HCT116 (cell line): Measurements from ENCODE around the gene MAPRE3. TPM values are rescaled to one million over a fixed set of nuclear protein-coding genes. Genes with fewer than 3 reads are reported as not detected.

ENCODE experiments used
- ATAC-seq: fragments of 200-7000 bp; cut with Tn5 transposase; 2 replicates; pipeline ENCODE4 v1.9.1; 2020; ENCODE audit warnings: mild to moderate bottlenecking, moderate library complexity
- BruUV-seq: library from RNA; stranded (reverse); fragments of 400-500 nt; replicated peaks from 2 replicates; lab custom pipeline; 2021; lab: Mats Ljungman, UMichigan
- CTCF ChIA-PET: fragments of 300-600 bp; sonication (Branson Sonifier 250); formaldehyde crosslinking; loops from one replicate; lab custom pipeline; 2021; ENCODE audit warnings: antibody characterized with exemption; lab: Charles Lee
- POLR2A ChIA-PET: fragments of 300-600, 350-600 bp; sonication (Branson Sonifier 250); formaldehyde crosslinking; loops from one replicate; lab custom pipeline; 2021; ENCODE audit warnings: antibody characterized with exemption; lab: Charles Lee
- RAD21 ChIA-PET, 2 experiments: fragments of 300-600 bp; sonication (Branson Sonifier 250); formaldehyde crosslinking; loops; one replicate each; lab custom pipeline; 2023; ENCODE audit warnings: low total read pairs in 2 of 2; ENCODE audit not compliant: uncharacterized antibody in 2 of 2, unreplicated experiment in 2 of 2, low non-redundant PET in 1 of 2; lab: Charles Lee
- DNase-seq: peaks from one replicate; pipeline ENCODE4 v3.0.0-alpha.2; 2010; ENCODE audit warnings: low read depth, low spot score
- H2AFZ ChIP-seq: fragments of 200-600 bp; shearing (Covaris generic), sonication (generic); 2 replicates; pipeline ENCODE4 v1.6.1; 2017; ENCODE audit warnings: low read depth, mixed run types, mixed read lengths, antibody characterized with exemption, low read length; ENCODE audit not compliant: poor library complexity, severe bottlenecking
- H3K27ac ChIP-seq: 2 replicates; pipeline ENCODE4 v1.5.1; 2012; ENCODE audit warnings: low read depth, low read length
- H3K27me3 ChIP-seq: fragments of 200-600 bp; sonication (generic); 2 replicates; pipeline ENCODE4 v1.6.1; 2016; ENCODE audit warnings: mixed run types, low read length, mixed read lengths; ENCODE audit not compliant: insufficient read depth
- H3K36me3 ChIP-seq, 2 experiments: fragments of 200-500 bp in 1 of 2; fragments of 200-600 bp in 1 of 2; sonication (Bioruptor generic) in 1 of 2; sonication (generic) in 1 of 2; 2 replicates each; pipeline versions ENCODE4 v1.5.1 to v1.6.1; 2014 to 2016; ENCODE audit warnings: low read length in 2 of 2, inconsistent platforms in 1 of 2, mixed read lengths in 1 of 2, mixed run types in 1 of 2; ENCODE audit not compliant: insufficient read depth in 2 of 2, control insufficient read depth in 1 of 2
- H3K4me1 ChIP-seq, 2 experiments: fragments of 200-600 bp in 1 of 2; sonication (generic) in 1 of 2; 2 replicates each; pipeline versions ENCODE4 v1.5.1 to v1.6.1; 2012 to 2017; ENCODE audit warnings: low read length in 2 of 2, inconsistent platforms in 1 of 2, mild to moderate bottlenecking in 1 of 2, mixed read lengths in 1 of 2, mixed run types in 1 of 2, moderate library complexity in 1 of 2; ENCODE audit not compliant: insufficient read depth in 2 of 2, control insufficient read depth in 1 of 2
- H3K4me2 ChIP-seq: fragments of 200-600 bp; sonication (generic); 2 replicates; pipeline ENCODE4 v1.6.1; 2017; ENCODE audit warnings: mixed run types, low read length, mixed read lengths
- H3K4me3 ChIP-seq, 2 experiments: fragments of 200-600 bp in 1 of 2; sonication (generic) in 1 of 2; replicated peaks in 1 of 2; 2 replicates each; pipeline ENCODE4 v1.5.1; 2011 to 2016; ENCODE audit warnings: low read length in 2 of 2, control low read depth in 1 of 2, low read depth in 1 of 2, mild to moderate bottlenecking in 1 of 2, mixed read lengths in 1 of 2, mixed run types in 1 of 2
- H3K79me2 ChIP-seq: fragments of 200-600 bp; sonication (generic); 2 replicates; pipeline ENCODE4 v1.6.1; 2017; ENCODE audit warnings: mild to moderate bottlenecking, mixed run types, low read length, moderate library complexity, mixed read lengths; ENCODE audit not compliant: insufficient read depth
- H3K9ac ChIP-seq: fragments of 200-600 bp; sonication (generic); 2 replicates; pipeline ENCODE4 v1.6.1; 2016; ENCODE audit warnings: low read length, mixed read lengths
- H3K9me2 ChIP-seq: fragments of 200-600 bp; sonication (generic), shearing (Covaris generic); 2 replicates; pipeline ENCODE4 v1.6.1; 2017; ENCODE audit warnings: mixed run types, mild to moderate bottlenecking, moderate library complexity; ENCODE audit not compliant: insufficient read depth
- H3K9me3 ChIP-seq, 2 experiments: fragments of 200-500 bp in 1 of 2; fragments of 200-600 bp in 1 of 2; sonication (Bioruptor generic) in 1 of 2; sonication (generic) in 1 of 2; 2 replicates each; pipeline ENCODE4 v1.6.1; 2014 to 2017; ENCODE audit warnings: low read length in 2 of 2, mixed read lengths in 2 of 2, inconsistent platforms in 1 of 2, low read depth in 1 of 2, mild to moderate bottlenecking in 1 of 2, mixed run types in 1 of 2, moderate library complexity in 1 of 2; ENCODE audit not compliant: control insufficient read depth in 1 of 2, insufficient read depth in 1 of 2
- H4K20me1 ChIP-seq: fragments of 200-600 bp; sonication (generic), shearing (Covaris generic); 2 replicates; pipeline ENCODE4 v1.6.1; 2017; ENCODE audit warnings: mixed run types, mild to moderate bottlenecking, moderate library complexity; ENCODE audit not compliant: insufficient read depth
- ATF3 ChIP-seq: IDR thresholded peaks from 2 replicates; pipeline ENCODE4 v1.6.1; 2012
- CEBPB ChIP-seq: IDR thresholded peaks from 2 replicates; pipeline ENCODE4 v1.6.1; 2012; ENCODE audit warnings: low read depth
- CTCF ChIP-seq, 3 experiments: fragments of 200-600 bp in 1 of 3; sonication (generic) in 1 of 3; IDR thresholded peaks in 2 of 3; conservative IDR thresholded peaks in 1 of 3; 2 replicates each; pipeline ENCODE4 v1.5.1; 2012 to 2017; ENCODE audit warnings: low read depth in 2 of 3, low read length in 2 of 3, antibody characterized with exemption in 1 of 3, borderline replicate concordance in 1 of 3, control low read depth in 1 of 3, mild to moderate bottlenecking in 1 of 3, mixed read lengths in 1 of 3, mixed run types in 1 of 3, moderate library complexity in 1 of 3; ENCODE audit not compliant: insufficient read depth in 1 of 3
- EGR1 ChIP-seq: IDR thresholded peaks from 2 replicates; pipeline ENCODE4 v1.6.1; 2012; ENCODE audit warnings: low read depth
- EZH2phosphoT487 ChIP-seq: fragments of 200-600 bp; IDR thresholded peaks from 2 replicates; pipeline ENCODE4 v1.6.1; 2018; ENCODE audit warnings: antibody characterized with exemption, borderline replicate concordance
- FOSL1 ChIP-seq: IDR thresholded peaks from 2 replicates; pipeline ENCODE4 v1.6.1; 2012; ENCODE audit warnings: low read depth
- JUND ChIP-seq: IDR thresholded peaks from 2 replicates; pipeline ENCODE4 v1.6.1; 2012
- MAX ChIP-seq: IDR thresholded peaks from 2 replicates; pipeline ENCODE4 v1.6.1; 2012
- POLR2A ChIP-seq: IDR thresholded peaks from 2 replicates; pipeline ENCODE4 v1.7.0; 2011; ENCODE audit warnings: borderline replicate concordance; ENCODE audit not compliant: insufficient read depth, insufficient read length; ENCODE audit errors: extremely low read depth
- POLR2AphosphoS5 ChIP-seq: IDR thresholded peaks from 2 replicates; pipeline ENCODE4 v1.6.1; 2011; ENCODE audit warnings: mild to moderate bottlenecking, low read depth, low read length, moderate library complexity
- RAD21 ChIP-seq: IDR thresholded peaks from 2 replicates; pipeline ENCODE4 v1.6.1; 2012; ENCODE audit warnings: low read depth, mild to moderate bottlenecking
- SIN3A ChIP-seq: IDR thresholded peaks from 2 replicates; pipeline ENCODE4 v1.6.1; 2012; ENCODE audit warnings: low read depth
- SP1 ChIP-seq: IDR thresholded peaks from 2 replicates; pipeline ENCODE4 v1.6.1; 2012; ENCODE audit warnings: low read depth
- SRF ChIP-seq: IDR thresholded peaks from 2 replicates; pipeline ENCODE4 v1.6.1; 2012; ENCODE audit warnings: low read depth
- TCF7L2 ChIP-seq: IDR thresholded peaks from 2 replicates; pipeline ENCODE4 v1.7.0; 2011; ENCODE audit warnings: borderline replicate concordance, inconsistent platforms; ENCODE audit not compliant: insufficient read depth, insufficient read length; ENCODE audit errors: extremely low read depth
- YY1 ChIP-seq: IDR thresholded peaks from 2 replicates; pipeline ENCODE4 v1.6.1; 2011; ENCODE audit warnings: low read length, low read depth, moderate library complexity, mild to moderate bottlenecking; ENCODE audit not compliant: insufficient replicate concordance; ENCODE audit errors: extremely low read depth
- ZFX ChIP-seq: fragments of 450-650 bp; IDR thresholded peaks from 2 replicates; pipeline ENCODE4 v1.6.1; 2017
- ZNF274 ChIP-seq: fragments of 200-500 bp; sonication (Bioruptor generic); IDR thresholded peaks from 2 replicates; pipeline ENCODE4 v1.6.1; 2014; ENCODE audit warnings: mild to moderate bottlenecking, low read depth, low read length, inconsistent platforms
- intact Hi-C: fragments of 100-400 bp; cut with micrococcal nuclease; formaldehyde crosslinking; loops from 2 replicates; pipeline ENCODE4 v1.10.0; 2022
- total RNA-seq: library from RNA; stranded (reverse); gene quantifications from one replicate; pipeline ENCODE4 v1.2.1, GENCODE V29; 2021; ENCODE audit not compliant: unreplicated experiment
- TF ChIP-seq, protein P1 (sequence below): IDR thresholded peaks from 2 replicates; pipeline ENCODE4 v1.6.1; 2011; ENCODE audit warnings: mild to moderate bottlenecking, low read length, moderate library complexity; ENCODE audit not compliant: insufficient replicate concordance; ENCODE audit errors: extremely low read depth
- TF ChIP-seq, protein P2 (sequence below): IDR thresholded peaks from 2 replicates; pipeline ENCODE4 v1.6.1; 2012; ENCODE audit warnings: low read depth

MAPRE3 gene
- total RNA-seq, 1 experiment from 2014 or later: 12.1 TPM

DNA sequence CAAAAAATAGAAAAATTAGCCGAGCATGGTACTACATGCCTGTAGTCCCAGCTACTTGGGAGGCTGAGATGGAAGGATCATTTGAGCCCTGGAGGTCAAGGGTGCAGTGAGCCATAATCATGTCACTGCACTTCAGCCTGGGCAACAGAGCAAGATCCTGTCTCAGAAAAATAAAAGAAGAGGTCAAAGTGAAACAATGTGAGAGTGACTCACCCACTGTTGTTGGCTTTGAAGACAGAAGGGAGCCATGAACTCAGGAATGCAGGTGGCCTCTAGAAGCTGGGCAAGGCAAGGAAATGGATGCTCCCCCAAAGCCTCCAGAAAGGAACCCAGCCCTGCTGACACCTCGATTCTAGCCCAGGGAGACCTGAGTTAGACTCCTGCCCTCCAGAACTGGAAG lies 58.6 kb downstream of the MAPRE3 start:
- Histone ChIP-seq H3K36me3 (peaks cover 2 to 8% of the 10 kb centered on the region in 2 experiments; a peak in 2 of 4 replicates), H3K9ac (no peak overlapping the region), H2AFZ (no peak overlapping the region), H3K9me2 (no peaks in the 10 kb centered on the region), H3K27ac (no peak overlapping the region), H4K20me1 (no peaks in the 10 kb centered on the region), H3K79me2 (peaks cover 57% of the 10 kb centered on the region), H3K27me3 (no peaks in the 10 kb centered on the region), H3K4me1 (peaks cover 5 to 35% of the 10 kb centered on the region in 2 experiments; a peak in 3 of 4 replicates), H3K4me3 (no peak overlapping the region), H3K9me3 (no peaks in the 10 kb centered on the region), H3K4me2 (peak overlapping the region; percentile 29)
- ChIA-PET RAD21 (no interaction called here), CTCF (no interaction called here), POLR2A (no interaction called here)
- ATAC-seq (no peak), DNase-seq (no peak)
- no peak for TF ChIP-seq POLR2A
- TF ChIP-seq CEBPB: no peak
- no peak for TF ChIP-seq ZNF274
- TF ChIP-seq EGR1: no peak
- TF ChIP-seq CTCF (IDR thresholded peaks at IDR 0.05 in 2 of 3, conservative IDR thresholded peaks at IDR 0.05 in 1 of 3; ENCODE audit: borderline replicate concordance in 1 of 3, insufficient read depth in 1 of 3, low read depth in 2 of 3, low read length in 2 of 3): no peak
- TF ChIP-seq MAX: no peak; the same call in 1 of the 2 replicates
- no peak for TF ChIP-seq TCF7L2
- TF ChIP-seq JUND: no peak
- TF ChIP-seq ATF3: no peak
- TF ChIP-seq, protein P1, sequence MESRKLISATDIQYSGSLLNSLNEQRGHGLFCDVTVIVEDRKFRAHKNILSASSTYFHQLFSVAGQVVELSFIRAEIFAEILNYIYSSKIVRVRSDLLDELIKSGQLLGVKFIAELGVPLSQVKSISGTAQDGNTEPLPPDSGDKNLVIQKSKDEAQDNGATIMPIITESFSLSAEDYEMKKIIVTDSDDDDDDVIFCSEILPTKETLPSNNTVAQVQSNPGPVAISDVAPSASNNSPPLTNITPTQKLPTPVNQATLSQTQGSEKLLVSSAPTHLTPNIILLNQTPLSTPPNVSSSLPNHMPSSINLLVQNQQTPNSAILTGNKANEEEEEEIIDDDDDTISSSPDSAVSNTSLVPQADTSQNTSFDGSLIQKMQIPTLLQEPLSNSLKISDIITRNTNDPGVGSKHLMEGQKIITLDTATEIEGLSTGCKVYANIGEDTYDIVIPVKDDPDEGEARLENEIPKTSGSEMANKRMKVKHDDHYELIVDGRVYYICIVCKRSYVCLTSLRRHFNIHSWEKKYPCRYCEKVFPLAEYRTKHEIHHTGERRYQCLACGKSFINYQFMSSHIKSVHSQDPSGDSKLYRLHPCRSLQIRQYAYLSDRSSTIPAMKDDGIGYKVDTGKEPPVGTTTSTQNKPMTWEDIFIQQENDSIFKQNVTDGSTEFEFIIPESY: no peak
- no peak for TF ChIP-seq SP1
- no peak for TF ChIP-seq SRF
- no peak for TF ChIP-seq SIN3A
- TF ChIP-seq EZH2phosphoT487: no peak
- no peak for TF ChIP-seq RAD21
- TF ChIP-seq ZFX: no peak
- TF ChIP-seq YY1: no peak
- no peak for TF ChIP-seq FOSL1
- TF ChIP-seq, protein P2, sequence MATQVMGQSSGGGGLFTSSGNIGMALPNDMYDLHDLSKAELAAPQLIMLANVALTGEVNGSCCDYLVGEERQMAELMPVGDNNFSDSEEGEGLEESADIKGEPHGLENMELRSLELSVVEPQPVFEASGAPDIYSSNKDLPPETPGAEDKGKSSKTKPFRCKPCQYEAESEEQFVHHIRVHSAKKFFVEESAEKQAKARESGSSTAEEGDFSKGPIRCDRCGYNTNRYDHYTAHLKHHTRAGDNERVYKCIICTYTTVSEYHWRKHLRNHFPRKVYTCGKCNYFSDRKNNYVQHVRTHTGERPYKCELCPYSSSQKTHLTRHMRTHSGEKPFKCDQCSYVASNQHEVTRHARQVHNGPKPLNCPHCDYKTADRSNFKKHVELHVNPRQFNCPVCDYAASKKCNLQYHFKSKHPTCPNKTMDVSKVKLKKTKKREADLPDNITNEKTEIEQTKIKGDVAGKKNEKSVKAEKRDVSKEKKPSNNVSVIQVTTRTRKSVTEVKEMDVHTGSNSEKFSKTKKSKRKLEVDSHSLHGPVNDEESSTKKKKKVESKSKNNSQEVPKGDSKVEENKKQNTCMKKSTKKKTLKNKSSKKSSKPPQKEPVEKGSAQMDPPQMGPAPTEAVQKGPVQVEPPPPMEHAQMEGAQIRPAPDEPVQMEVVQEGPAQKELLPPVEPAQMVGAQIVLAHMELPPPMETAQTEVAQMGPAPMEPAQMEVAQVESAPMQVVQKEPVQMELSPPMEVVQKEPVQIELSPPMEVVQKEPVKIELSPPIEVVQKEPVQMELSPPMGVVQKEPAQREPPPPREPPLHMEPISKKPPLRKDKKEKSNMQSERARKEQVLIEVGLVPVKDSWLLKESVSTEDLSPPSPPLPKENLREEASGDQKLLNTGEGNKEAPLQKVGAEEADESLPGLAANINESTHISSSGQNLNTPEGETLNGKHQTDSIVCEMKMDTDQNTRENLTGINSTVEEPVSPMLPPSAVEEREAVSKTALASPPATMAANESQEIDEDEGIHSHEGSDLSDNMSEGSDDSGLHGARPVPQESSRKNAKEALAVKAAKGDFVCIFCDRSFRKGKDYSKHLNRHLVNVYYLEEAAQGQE: no peak
- no peak for TF ChIP-seq POLR2AphosphoS5
- intact Hi-C loops: loop anchor here (2.0 kb wide), 1 partner anchor 60 kb away; no protein-coding TSS in a partner anchor
- BruUV-seq: no TSS peak
